ENCODE results near the gene FIZ1.

The FIZ1 gene

GRCh38 chr19:55543567-55543966 lies 55.8 kb downstream of the FIZ1 start:
- no peak for DNase-seq

- no peak for DNase-seq
These were observed 56.9 kb downstream of the FIZ1 start for GRCh38 chr19:55542292-55542855.
